Body of pancreas (tissue), 4 donors: ENCODE results near the gene HACD2. TPM values are rescaled to one million over a fixed set of nuclear protein-coding genes. Genes with fewer than 3 reads are reported as not detected.
A peak's percentile ranks its signal among the peaks of the same experiment; 100 is the strongest.

Source experiments
- ATAC-seq: fragments of 150-250 bp; one replicate; pipeline ENCODE4 v1.9.1; 2016
- DNase-seq, 4 donors: peaks; one replicate each; pipeline ENCODE4 v3.0.0-alpha.2; 2019
- H3K27ac ChIP-seq, 4 donors: fragments of 200-600 bp; sonication (generic); 1 replicate in 3 of 4; 2 replicates in 1 of 4; pipeline versions ENCODE4 v1.5.1 to v1.6.1; 2016 to 2019; ENCODE audit warnings: mild to moderate bottlenecking in 1 of 4, mixed read lengths in 1 of 4, moderate library complexity in 1 of 4
- H3K27me3 ChIP-seq, 2 donors: fragments of 200-600 bp; sonication (generic); one replicate each; pipeline ENCODE4 v1.6.0; 2016; ENCODE audit warnings: mild to moderate bottlenecking in 1 of 2
- H3K36me3 ChIP-seq, 2 donors: fragments of 200-600 bp; sonication (generic); replicated peaks in 1 of 2; 2 replicates each; pipeline ENCODE4 v1.5.1; 2016; ENCODE audit warnings: low read depth in 2 of 2; ENCODE audit not compliant: insufficient read depth in 1 of 2
- H3K4me1 ChIP-seq: fragments of 200-600 bp; sonication (generic); one replicate; pipeline ENCODE4 v1.6.0; 2016
- H3K4me3 ChIP-seq, 2 donors: fragments of 200-600 bp; sonication (generic); 1 replicate in 1 of 2; 2 replicates in 1 of 2; pipeline ENCODE4 v1.5.1; 2016 to 2019
- H3K9me3 ChIP-seq, 3 donors: fragments of 200-600 bp; sonication (generic); 1 replicate in 2 of 3; 2 replicates in 1 of 3; pipeline ENCODE4 v1.5.1; 2016
- POLR2A ChIP-seq, 3 donors: fragments of 450-650 bp; IDR thresholded peaks; one replicate each; pipeline ENCODE4 v1.6.1; 2016; ENCODE audit warnings: antibody characterized with exemption in 3 of 3, mild to moderate bottlenecking in 2 of 3
- WGBS, 2 donors: methylation state at CpG; one replicate each; pipeline ENCODE4 v1.1.5; 2017; 5-methylcytosine and 5-hydroxymethylcytosine counted together
- intact Hi-C: fragments of 100-400 bp; cut with DNase I; formaldehyde crosslinking; loops from one replicate; pipeline ENCODE4 v1.15.1; 2023
- total RNA-seq, 2 donors: library from RNA; depleted of rRNA; stranded (reverse); fragments of >200 nt; gene quantifications; one replicate each; pipeline ENCODE4 v1.1.0, GENCODE V29; 2016
- TF ChIP-seq, protein P1 (sequence below), 7 experiments: fragments of 450-650 bp in 4 of 7; fragments of 200-600 bp in 3 of 7; sonication (generic) in 3 of 7; IDR thresholded peaks; one replicate each; pipeline ENCODE4 v1.5.1; 2016 to 2019; ENCODE audit warnings: antibody characterized with exemption in 7 of 7

Gene HACD2
- total RNA-seq, 2 donors from 2014 or later, result 13.2 to 16.3 TPM

DNA sequence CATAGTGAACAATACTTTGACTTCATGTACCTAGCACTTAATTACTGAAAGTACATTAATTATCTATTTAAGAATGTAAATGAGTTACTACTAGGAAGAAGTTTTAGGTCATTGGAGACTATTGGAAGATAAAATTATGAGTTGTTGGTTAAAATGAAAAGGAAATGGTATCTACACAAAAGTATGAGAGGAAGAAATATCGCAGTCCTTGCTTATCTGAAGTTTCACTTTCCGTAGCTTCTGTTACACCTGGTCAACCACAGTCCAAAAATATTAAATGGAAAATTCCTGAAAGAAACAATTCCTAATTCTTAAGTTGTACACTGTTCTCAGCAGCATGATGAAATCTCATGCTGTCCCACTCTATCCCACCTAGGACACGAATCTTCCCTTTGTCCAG lies 57.8 kb downstream of the HACD2 start:
- intact Hi-C loops, result no loop called here
- 91 to 93% methylated on average over 3 of the region's 3 CpGs for WGBS, 2 donors
- H3K4me3 ChIP-seq, result no peak overlapping the region

DNA sequence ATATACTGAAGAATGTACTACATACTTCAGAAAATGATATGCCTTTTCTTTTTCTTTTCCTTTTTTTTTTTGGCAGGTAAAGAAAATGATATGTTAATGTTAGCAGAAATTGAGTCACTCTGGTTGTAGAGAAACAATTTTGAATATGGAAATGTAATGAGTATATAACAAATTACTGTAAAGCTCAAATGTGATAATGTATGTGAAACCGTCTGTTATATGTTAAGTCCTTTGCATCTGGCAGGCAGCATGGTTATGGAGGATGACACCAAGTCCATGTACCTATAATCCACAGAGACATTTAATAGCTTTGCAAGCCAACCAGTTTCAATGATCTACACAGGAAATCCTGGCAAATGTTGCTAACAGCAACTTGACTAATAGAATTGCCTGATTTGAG lies 58.4 kb downstream of the HACD2 start:
- Histone ChIP-seq H3K36me3 (peaks cover 0 to 4% of the 10 kb centered on the region in 2 donors), H3K27ac (no peak overlapping the region), H3K4me3 (no peak overlapping the region), H3K4me1 (peaks cover 4% of the 10 kb centered on the region), H3K9me3 (no peaks in the 10 kb centered on the region), H3K27me3 (no peaks in the 10 kb centered on the region)
- WGBS, 2 donors, result 94 to 97% methylated on average over 1 of the region's 1 CpG
- DNase-seq (no peak), ATAC-seq (no peak)
- intact Hi-C loops, result no loop called here
- TF ChIP-seq POLR2A (IDR thresholded peaks at IDR 0.05), result no peak
- TF ChIP-seq, protein P1, sequence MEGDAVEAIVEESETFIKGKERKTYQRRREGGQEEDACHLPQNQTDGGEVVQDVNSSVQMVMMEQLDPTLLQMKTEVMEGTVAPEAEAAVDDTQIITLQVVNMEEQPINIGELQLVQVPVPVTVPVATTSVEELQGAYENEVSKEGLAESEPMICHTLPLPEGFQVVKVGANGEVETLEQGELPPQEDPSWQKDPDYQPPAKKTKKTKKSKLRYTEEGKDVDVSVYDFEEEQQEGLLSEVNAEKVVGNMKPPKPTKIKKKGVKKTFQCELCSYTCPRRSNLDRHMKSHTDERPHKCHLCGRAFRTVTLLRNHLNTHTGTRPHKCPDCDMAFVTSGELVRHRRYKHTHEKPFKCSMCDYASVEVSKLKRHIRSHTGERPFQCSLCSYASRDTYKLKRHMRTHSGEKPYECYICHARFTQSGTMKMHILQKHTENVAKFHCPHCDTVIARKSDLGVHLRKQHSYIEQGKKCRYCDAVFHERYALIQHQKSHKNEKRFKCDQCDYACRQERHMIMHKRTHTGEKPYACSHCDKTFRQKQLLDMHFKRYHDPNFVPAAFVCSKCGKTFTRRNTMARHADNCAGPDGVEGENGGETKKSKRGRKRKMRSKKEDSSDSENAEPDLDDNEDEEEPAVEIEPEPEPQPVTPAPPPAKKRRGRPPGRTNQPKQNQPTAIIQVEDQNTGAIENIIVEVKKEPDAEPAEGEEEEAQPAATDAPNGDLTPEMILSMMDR (IDR thresholded peaks at IDR 0.05), result no peak

More for the DNA sequence above, 57.8 kb downstream of the HACD2 start:
- Histone ChIP-seq H3K36me3 (peaks cover 0 to 4% of the 10 kb centered on the region in 2 donors), H3K27ac (no peak overlapping the region), H3K4me1 (no peaks in the 10 kb centered on the region), H3K27me3 (no peaks in the 10 kb centered on the region), H3K9me3 (no peaks in the 10 kb centered on the region)
- TF ChIP-seq, protein P1 (IDR thresholded peaks at IDR 0.05), result no peak
- TF ChIP-seq POLR2A (IDR thresholded peaks at IDR 0.05), result no peak
- no peak for ATAC-seq
- no peak for DNase-seq

DNA sequence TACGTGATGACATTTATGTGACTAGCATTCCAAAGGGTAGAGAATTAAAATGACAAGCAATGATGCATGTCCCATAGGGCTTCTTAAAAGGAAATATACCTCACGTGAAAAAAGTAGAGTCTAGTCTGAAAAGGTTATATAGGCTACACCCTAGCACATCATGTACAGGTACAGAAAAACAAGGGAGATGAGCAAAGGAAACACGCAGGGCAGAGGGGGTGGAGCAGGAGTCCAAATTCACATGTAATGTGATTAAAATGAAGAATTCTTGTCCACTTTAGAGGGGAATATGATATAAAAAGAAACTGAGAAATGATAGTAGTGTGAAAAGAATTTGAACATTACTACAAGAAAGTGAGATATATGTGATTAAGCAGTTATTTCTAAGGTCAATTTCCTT lies 59.4 kb downstream of the HACD2 start:
- H3K27ac ChIP-seq, result no peak overlapping the region
- intact Hi-C loops, result no loop called here
- peaks cover 0 to 4% of the 10 kb centered on the region in 2 donors for H3K36me3 ChIP-seq
- DNase-seq, result no peak
- H3K4me3 ChIP-seq, result no peak overlapping the region
- no peaks in the 10 kb centered on the region for H3K27me3 ChIP-seq
- WGBS, 2 donors, result 96 to 97% methylated on average over 3 of the region's 3 CpGs
- no peak for TF ChIP-seq POLR2A (IDR thresholded peaks at IDR 0.05)
- TF ChIP-seq, protein P1 (IDR thresholded peaks at IDR 0.05), result no peak
- H3K9me3 ChIP-seq, result no peaks in the 10 kb centered on the region
- H3K4me1 ChIP-seq, result peaks cover 15% of the 10 kb centered on the region
- no peak for ATAC-seq

DNA sequence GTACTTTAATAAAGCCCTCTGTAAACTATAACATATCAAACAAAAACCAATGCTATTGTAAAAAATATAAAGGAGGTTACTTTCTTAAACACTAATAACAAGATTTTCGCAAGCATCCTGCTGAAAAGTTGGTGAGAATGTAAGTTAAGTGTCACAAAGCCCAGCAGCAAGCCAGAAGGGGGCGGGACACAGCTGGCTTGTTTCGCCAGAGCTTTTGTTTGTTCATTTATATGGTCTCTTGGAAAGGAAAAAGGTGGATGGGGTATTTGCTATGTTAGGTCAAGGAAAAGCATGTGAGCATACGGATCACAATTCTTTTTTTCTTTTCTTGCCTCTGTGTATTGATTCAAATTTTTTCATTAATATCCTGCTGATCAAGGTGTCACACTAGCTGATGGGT lies 59.9 kb downstream of the HACD2 start:
- TF ChIP-seq, protein P1 (IDR thresholded peaks at IDR 0.05), result no peak
- TF ChIP-seq POLR2A (IDR thresholded peaks at IDR 0.05), result no peak
- DNase-seq (no peak), ATAC-seq (no peak)
- 73 to 76% methylated on average over 4 of the region's 4 CpGs for WGBS, 2 donors
- Histone ChIP-seq H3K4me1 (peaks cover 15% of the 10 kb centered on the region), H3K4me3 (no peak overlapping the region), H3K27me3 (no peaks in the 10 kb centered on the region), H3K27ac (no peak overlapping the region), H3K36me3 (peaks cover 0 to 4% of the 10 kb centered on the region in 2 donors), H3K9me3 (no peaks in the 10 kb centered on the region)
- intact Hi-C loops, result no loop called here

DNA sequence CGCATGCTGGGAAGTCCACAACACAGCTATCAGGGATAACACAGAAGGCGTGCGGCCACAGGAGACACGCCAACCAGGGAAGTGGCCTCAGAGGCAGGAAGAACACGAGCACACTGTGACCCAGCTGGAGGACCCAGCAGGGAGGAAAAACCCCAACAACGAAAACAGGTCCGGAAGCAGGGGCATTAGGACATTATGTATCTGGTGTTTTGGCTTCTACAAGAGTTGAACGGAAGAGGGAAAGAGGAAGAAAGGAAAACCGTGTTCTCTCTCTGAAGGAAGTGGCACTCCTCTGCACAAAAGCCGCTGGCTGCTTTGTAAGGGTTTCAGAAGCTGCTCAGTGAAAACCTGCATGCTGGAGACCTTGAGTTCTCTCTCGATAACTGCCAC lies 61.8 kb downstream of the HACD2 start:
- Histone ChIP-seq H3K27ac (no peak overlapping the region), H3K36me3 (peaks cover 0 to 4% of the 10 kb centered on the region in 2 donors), H3K4me3 (no peak overlapping the region), H3K9me3 (no peaks in the 10 kb centered on the region), H3K4me1 (peaks cover 15% of the 10 kb centered on the region), H3K27me3 (no peaks in the 10 kb centered on the region)
- TF ChIP-seq, protein P1 (IDR thresholded peaks at IDR 0.05), result no peak
- no peak for TF ChIP-seq POLR2A (IDR thresholded peaks at IDR 0.05)
- ATAC-seq (no peak), DNase-seq (peak in 2 of 4 donors; percentile 12 to 26)
- intact Hi-C loops, result no loop called here
- 71 to 85% methylated on average over 7 to 11 of the region's 11 CpGs for WGBS, 2 donors
